CD4-positive, alpha-beta T cell treated with Interleukin-12 subunit alpha and Interleukin-12 subunit beta, for 1 hour (primary cell): ENCODE measurements around the gene GPR158.
"Not testable (repeated sequence)": the region's sequence is repeated elsewhere in the genome, so short reads cannot be mapped to it uniquely, and the experiment has no call there.

Experiments used
- DNase-seq: peaks from one replicate; pipeline ENCODE4 v3.0.0-alpha.2; 2020

Gene GPR158

GRCh38 chr10:25317596-25318211 lies 142.9 kb downstream of the GPR158 start:
- DNase-seq, result not testable (repeated sequence)

- no peak for DNase-seq
These were observed 152.5 kb downstream of the GPR158 start for GRCh38 chr10:25327273-25327672.

GRCh38 chr10:25328361-25328760 lies 153.6 kb downstream of the GPR158 start:
- DNase-seq, result no peak

- not testable (repeated sequence) for DNase-seq
These were observed 154.8 kb downstream of the GPR158 start for GRCh38 chr10:25329587-25329986.

GRCh38 chr10:25334445-25334844 lies 159.6 kb downstream of the GPR158 start:
- no peak for DNase-seq

GRCh38 chr10:25336330-25336729 lies 161.5 kb downstream of the GPR158 start:
- DNase-seq, result no peak

- DNase-seq, result no peak
These were observed 163.5 kb downstream of the GPR158 start for GRCh38 chr10:25338271-25338670.

GRCh38 chr10:25339966-25340365 lies 165.2 kb downstream of the GPR158 start:
- DNase-seq, result no peak

- no peak for DNase-seq
These were observed 174.7 kb downstream of the GPR158 start for GRCh38 chr10:25349520-25349919.

GRCh38 chr10:25356609-25357008 lies 181.8 kb downstream of the GPR158 start:
- no peak for DNase-seq

- no peak for DNase-seq
These were observed 182.5 kb downstream of the GPR158 start for GRCh38 chr10:25357269-25357668.

- no peak for DNase-seq
These were observed 207.4 kb downstream of the GPR158 start for GRCh38 chr10:25382029-25382810.

- DNase-seq, result not testable (repeated sequence)
These were observed 208.1 kb downstream of the GPR158 start for GRCh38 chr10:25382901-25383300.

GRCh38 chr10:25383686-25384085 lies 208.9 kb downstream of the GPR158 start:
- DNase-seq, result no peak

GRCh38 chr10:25384618-25385017 lies 209.8 kb downstream of the GPR158 start:
- DNase-seq, result no peak

GRCh38 chr10:25388188-25388861 lies 213.5 kb downstream of the GPR158 start:
- DNase-seq, result no peak

- no peak for DNase-seq
These were observed 214.0 kb downstream of the GPR158 start for GRCh38 chr10:25388862-25389206.

- no peak for DNase-seq
These were observed 215.9 kb downstream of the GPR158 start for GRCh38 chr10:25390733-25391132.

GRCh38 chr10:25392132-25392531 lies 217.3 kb downstream of the GPR158 start:
- DNase-seq, result no peak

- DNase-seq, result no peak
These were observed 218.8 kb downstream of the GPR158 start for GRCh38 chr10:25393621-25394020.

GRCh38 chr10:25398680-25399079 lies 223.9 kb downstream of the GPR158 start:
- DNase-seq, result no peak

- DNase-seq, result no peak
These were observed 231.1 kb downstream of the GPR158 start for GRCh38 chr10:25405871-25406270.

- no peak for DNase-seq
These were observed 242.8 kb downstream of the GPR158 start for GRCh38 chr10:25417611-25418010.

GRCh38 chr10:25425776-25426175 lies 251.0 kb downstream of the GPR158 start:
- DNase-seq, result no peak
